GM19324 (cell line): ENCODE results near the gene C17orf107.
"Not testable (repeated sequence)": the region's sequence is repeated elsewhere in the genome, so short reads cannot be mapped to it uniquely, and the experiment has no call there.

Source experiments
- ATAC-seq: cut with Tn5 transposase; IDR thresholded peaks from one replicate; pipeline ENCODE4 v1.9.1; 2021; ENCODE audit warnings: mild to moderate bottlenecking, moderate library complexity; ENCODE audit not compliant: unreplicated experiment, low FRiP score

C17orf107 gene

DNA sequence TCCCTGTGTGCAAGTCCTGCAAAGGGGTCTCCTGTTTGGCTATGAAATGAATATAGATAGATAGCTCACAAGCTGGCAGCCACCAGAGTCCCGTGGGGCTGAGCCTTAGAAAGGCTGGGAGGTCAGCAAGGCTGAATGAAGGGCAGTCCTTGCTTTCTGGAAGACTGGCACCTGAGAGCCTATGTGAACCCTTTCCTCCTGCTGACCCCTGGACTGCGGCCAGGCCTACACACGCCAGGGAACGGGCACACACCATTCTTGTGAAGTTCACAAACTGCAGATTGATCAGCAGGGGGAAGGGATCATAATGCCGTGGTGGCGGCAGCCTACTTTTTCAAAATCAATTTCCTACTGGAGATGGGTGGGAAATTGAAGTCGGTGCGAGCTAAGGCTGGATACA lies 985 bp upstream of the C17orf107 start:
- no peak for ATAC-seq

GRCh38 chr17:4898927-4899326 lies 409 bp upstream of the C17orf107 start:
- ATAC-seq = no peak

DNA sequence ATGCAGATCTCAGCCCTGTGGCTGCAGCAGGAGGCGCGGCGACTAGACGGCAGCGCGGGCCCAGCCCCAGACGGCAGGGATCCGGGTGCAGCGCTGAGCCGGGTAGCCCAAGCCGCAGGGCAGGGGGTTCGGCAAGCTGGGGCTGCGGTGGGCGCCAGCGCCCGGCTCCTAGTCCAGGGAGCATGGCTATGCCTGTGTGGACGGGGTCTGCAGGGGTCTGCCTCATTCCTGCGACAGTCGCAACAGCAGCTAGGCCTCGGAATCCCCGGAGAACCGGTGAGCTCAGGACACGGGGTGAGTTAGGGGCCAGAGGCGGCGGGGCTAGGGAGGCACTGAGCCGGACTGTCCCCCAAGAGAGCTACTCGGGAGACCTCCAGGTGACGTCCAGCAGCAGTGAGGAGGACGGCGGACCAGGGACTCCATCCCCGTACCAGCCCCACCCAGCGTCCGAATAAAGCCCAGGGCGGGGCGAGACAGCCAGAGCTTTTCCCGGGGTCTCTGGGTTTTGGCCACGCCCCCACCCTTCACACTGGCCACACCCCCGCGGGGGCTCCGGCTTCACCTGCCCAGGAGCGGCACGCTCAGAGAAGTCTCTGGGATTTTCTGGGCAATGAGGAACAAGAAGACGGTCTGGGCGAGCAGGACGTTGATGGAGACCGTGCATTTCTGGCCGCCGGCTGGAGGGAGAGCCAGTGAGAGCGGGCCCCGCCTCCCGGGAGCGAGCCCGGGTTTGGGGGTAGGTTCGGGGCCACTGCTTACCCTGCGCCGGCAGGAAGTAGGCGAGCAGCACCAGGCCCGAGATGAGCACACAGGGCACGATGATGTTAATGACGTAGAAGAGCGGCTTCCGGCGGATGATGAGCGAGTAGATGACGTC lies 1.1 kb downstream of the C17orf107 start:
- ATAC-seq = no peak

- no peak for ATAC-seq
Observed at GRCh38 chr17:4901108-4901647, 1.8 kb downstream of the C17orf107 start.

- no peak for ATAC-seq
Observed at GRCh38 chr17:4901648-4902344, 2.5 kb downstream of the C17orf107 start.

- no peak for ATAC-seq
Observed at GRCh38 chr17:4902540-4902939, 3.2 kb downstream of the C17orf107 start.

DNA sequence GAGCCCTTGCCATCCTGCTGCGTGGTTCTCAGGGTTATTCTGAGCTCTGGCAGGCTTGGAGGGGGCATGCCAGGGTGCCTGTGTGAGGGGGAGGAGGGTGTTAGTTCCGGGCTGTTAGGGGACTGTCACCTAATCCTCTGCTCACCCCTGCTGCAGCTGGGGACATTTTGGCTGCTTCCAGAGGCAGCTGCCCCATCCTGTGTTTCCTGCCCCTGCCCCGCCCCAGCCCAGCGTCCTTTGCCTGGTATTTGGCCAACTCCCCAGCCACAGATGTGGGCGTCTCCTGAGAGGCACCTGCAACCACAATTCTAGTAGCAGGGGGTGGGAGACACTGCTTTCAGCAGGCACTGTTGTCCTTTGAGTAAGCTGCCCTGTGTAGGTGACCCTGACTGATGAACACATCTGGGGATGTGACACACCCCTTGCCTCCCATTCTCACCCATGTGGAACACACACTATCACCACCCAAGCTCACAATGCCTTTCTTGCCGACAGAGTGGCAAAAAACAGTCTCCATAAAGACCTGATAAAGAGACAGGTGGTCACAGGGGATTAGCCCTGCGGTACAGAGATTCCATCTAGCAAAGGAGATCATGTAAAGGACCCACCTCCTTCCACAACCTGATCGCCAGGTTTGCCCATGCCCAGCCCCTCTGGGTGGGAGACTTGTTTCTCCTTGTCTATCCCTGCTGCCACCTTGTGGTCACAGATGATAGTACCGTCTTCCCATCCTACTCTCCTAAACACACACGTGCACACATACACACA lies 3.9 kb downstream of the C17orf107 start, which contains the start of gene CHRNE:
CHRNE (minus strand) TSS at position 48 of the 768 bp plus-strand sequence; CDS start at position 13, 35 bp downstream.
- no peak for ATAC-seq

- not testable (repeated sequence) for ATAC-seq
Observed at GRCh38 chr17:4906642-4907041, 7.3 kb downstream of the C17orf107 start.

DNA sequence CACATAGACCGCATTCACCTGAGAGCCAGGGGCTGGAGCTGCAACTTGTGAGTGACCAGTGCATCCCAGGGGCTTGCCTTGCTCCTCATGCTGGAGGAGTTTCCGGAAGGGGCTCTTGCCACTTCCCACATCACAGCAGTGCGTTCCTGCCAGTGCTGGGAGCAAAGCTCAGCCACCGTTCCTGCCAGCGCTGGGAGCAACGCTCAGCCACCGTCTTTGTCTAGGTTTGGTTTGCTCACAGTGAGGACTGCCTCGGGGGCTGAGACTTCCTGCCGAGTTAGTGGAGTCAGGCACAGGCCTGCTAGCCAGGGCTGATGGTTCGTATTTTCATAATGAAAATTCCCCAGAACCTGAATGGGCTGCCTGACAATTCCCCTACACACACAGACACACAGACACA lies 9.0 kb downstream of the C17orf107 start:
- no peak for ATAC-seq

- no peak for ATAC-seq
Observed at GRCh38 chr17:4908711-4909496, 9.6 kb downstream of the C17orf107 start.

DNA sequence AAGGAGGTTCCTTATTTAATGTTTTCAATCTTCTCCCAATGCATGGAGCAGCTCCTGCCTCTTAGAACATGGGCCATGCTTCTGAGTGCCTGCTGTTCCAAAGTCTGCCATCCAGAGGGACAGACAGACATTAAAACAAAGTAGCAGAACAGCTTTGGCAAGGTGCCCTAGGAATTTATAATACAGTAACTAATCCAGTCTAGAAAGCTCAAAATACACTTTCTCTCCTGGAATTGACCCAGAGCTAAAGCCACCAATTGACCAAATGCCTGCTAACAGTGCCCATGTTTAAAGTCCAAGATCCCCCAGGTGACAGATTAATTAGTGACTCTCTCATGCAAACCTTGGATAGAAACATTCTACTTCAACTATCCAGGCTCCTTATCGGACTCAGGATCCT lies 14.7 kb downstream of the C17orf107 start:
- no peak for ATAC-seq

GRCh38 chr17:4914551-4914950 lies 15.2 kb downstream of the C17orf107 start:
- not testable (repeated sequence) for ATAC-seq

- ATAC-seq = no peak
Observed at GRCh38 chr17:4919511-4920047, 20.2 kb downstream of the C17orf107 start.

DNA sequence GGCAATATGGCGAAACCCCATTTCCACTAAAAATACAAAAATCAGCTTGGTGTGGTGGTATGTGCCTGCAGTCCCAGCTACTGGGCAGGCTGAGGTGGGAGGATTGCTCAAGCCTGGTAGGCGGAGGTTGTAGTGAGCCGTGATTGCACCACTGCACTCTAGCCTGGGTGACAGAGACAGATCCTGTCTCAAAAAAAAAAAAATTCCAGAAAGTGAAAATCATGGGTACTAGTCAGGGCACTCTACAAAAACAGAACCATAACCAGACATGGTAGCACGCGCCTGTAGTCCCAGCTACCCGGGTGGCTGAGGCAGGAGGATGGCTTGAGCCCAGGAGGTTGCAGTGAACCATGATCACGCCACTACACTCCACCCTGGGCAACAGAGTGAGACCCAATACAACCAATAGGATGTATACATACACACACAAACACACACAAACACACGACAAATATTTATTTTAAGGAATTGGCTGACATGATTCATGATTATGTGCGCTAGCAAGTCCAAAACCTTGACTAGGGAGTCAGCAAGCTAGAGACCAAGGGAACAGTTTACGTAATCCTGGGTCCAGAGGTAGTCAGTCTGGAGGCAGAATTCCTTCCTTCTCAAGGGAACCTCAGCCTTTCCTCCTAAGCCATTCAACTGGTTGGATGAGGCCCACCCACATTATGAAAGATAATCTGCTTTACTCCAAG lies 21.2 kb downstream of the C17orf107 start:
- no peak for ATAC-seq

DNA sequence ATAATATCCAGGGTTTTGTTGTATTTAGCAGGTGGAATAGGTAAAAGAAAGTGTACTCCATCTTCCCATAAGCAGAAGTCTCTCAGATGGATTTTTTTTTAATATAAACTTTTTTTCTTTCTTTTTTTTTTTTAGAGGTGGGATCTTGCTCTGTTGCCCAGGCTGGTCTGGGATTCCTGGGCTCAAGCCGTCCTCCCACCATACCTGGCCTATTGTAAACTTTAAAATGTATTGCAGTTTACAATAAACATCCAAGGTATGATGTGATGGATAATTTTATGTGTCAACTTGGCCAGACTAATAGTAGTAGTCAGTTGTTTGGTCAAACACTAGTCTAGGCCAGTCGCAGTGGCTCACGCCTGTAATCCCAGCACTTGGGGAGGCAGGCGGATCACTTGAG lies 22.0 kb downstream of the C17orf107 start:
- no peak for ATAC-seq

GRCh38 chr17:4926577-4927335 lies 27.4 kb downstream of the C17orf107 start:
- not testable (repeated sequence) for ATAC-seq

GRCh38 chr17:4928881-4929280 lies 29.5 kb downstream of the C17orf107 start:
- no peak for ATAC-seq

- ATAC-seq = no peak
Observed at GRCh38 chr17:4931963-4932362, 32.6 kb downstream of the C17orf107 start, which contains the start of gene GP1BA. GP1BA (plus strand) TSS chr17:4932277; CDS start chr17:4932605, 328 bp downstream.
